Measurements from ENCODE around the gene SLC4A8.
A peak's percentile ranks its signal among the peaks of the same experiment; 100 is the strongest.

Gene SLC4A8

GRCh38 chr12:51395283-51396230 lies 29.1 kb upstream of the SLC4A8 start:
- DNase-seq = no peak

DNA sequence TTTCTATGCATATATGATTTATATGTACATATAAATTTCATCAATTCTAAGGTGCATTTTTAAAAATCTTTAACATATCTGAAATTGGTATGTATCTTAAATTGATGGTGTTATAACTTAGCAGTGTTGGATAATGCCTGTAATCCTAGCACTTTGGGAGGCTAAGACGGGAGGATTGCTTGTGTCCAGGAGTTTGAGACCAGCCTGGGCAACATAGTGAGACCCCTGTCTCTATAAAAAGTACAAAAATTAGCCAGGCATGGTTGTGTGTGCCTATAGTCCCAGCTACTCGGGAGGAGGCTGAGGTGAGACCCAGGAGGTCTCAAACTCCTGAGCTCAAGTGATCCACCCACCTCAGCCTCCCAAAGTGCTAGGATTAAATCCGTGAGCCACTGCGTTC lies 27.0 kb upstream of the SLC4A8 start:
- no peak for DNase-seq

GRCh38 chr12:51399891-51400290 lies 24.7 kb upstream of the SLC4A8 start:
- no peak for DNase-seq

DNA sequence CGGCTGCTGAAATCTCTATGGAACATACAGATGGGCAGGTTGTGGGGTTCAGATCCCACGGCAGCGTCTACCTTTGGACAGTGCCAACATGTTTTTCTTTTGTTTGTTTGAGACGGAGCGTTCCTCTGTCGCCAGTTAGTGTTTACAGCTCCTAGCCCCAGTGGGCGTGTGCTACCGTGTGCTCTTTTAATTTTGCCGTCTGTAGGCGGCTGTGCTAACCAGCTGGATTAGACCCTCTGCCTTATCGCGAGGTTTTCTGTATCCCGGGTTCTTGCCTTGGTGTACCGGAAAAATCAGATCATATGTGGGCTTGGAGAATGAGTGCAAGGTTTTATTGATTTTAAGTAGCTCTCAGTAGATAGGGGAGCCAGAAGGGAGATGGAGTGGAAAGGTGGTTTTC lies 23.6 kb upstream of the SLC4A8 start:
- no peak for DNase-seq

DNA sequence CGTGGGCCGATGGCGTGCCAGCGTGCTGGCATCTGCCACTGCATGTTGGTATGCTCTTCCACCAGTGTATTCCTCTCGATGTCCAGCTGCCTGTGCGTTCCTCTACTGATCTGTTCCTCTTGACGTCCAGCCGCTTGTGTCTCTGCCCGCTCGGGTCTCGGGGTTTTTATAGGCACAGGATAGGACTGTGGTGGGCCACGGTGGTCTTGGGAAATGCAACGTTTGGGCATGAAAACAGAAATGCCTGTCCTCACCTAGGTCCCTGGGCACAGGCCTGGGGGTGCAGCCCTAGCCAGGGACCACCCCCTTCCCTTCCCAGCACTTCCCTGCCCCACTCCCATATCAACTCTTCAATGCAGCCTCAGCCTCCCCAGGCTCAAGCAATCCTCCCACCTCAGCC lies 23.1 kb upstream of the SLC4A8 start:
- no peak for DNase-seq

DNA sequence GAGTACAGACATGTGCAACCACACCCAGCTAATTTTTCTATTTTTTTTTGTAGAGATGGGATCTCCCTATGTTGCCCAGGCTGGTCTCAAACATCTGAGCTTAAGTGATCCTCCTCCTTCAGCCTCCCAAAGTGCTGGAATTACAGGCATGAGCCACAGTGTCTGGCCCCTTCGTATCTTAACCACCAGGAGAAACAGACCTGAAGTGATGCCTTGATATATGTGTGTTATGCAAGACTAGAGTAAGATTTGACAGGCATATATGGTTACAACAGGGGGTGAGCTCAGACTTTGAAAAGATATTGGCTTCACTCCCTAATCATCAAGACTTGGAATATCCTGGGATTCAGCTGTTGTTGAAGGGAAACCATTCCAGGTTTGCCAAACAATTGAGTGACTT lies 22.7 kb upstream of the SLC4A8 start:
- no peak for DNase-seq

- DNase-seq = no peak
These were observed 21.5 kb upstream of the SLC4A8 start for GRCh38 chr12:51403159-51403558.

- peak; percentile 47 to 70 for DNase-seq
These were observed 20.9 kb upstream of the SLC4A8 start for GRCh38 chr12:51403681-51404136.

DNA sequence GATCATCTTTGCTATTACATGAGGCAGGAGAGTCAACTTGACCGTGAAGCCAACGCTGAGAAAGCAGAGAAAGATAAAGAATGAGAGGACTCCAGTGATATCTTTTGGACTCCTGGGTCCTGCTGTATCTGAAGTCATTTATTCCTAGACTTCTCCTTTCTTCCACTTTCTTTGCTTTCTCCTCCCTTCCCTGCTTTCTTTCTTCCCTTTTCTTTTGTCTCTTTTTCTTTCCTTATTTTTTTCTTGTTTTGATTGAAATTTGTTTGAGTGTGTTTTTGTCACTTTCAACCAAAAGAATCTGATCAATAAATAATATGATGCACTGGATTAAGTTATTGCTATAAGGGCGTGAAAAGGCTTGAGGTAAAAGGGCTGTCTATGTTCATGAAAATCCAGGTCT lies 20.0 kb upstream of the SLC4A8 start:
- DNase-seq = no peak

- DNase-seq = no peak
These were observed 18.8 kb upstream of the SLC4A8 start for GRCh38 chr12:51405801-51406207.

DNA sequence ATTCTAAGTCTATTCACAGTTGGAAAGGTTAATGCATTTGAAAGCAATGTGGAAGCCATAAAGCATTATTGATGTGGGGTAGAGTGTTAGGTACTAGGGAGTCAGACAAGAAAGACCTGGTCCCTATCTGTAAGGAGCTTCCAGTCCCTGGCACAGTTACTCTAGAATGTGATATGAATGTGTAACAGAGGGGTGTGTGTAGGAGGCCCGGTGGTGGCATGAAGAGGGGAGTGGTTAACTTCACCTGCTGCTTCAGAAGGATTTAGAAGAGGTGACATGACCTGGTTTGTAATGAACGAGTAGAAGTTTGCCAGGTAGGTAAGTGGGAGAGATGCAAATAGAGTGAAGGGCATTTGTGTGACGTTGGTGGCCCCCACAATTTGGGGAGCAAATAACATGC lies 18.3 kb upstream of the SLC4A8 start:
- DNase-seq = no peak

GRCh38 chr12:51406859-51407258 lies 17.8 kb upstream of the SLC4A8 start:
- no peak for DNase-seq

DNA sequence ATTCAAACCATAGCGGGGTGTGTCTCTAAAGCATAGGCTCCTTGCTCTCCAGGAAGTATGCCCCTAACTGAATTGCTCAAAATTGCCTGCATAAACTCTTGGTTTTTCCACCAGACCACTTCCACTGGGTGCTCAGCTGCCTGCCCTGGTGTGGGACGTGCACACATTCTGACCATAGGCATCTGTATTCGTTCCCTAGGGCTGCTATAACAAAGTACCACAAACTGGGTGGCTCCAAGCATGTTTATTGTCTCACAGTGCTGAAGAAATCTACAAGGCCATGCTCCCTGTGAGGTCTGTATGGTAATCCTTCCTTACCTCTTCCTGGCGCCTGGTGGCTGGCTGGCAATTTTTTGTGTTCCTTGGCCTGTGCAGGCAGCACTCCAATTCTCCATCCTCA lies 17.0 kb upstream of the SLC4A8 start:
- DNase-seq = no peak

GRCh38 chr12:51409846-51410245 lies 14.8 kb upstream of the SLC4A8 start:
- DNase-seq = no peak

GRCh38 chr12:51413149-51413548 lies 11.5 kb upstream of the SLC4A8 start:
- DNase-seq = no peak

GRCh38 chr12:51413791-51414190 lies 10.8 kb upstream of the SLC4A8 start:
- DNase-seq = no peak

DNA sequence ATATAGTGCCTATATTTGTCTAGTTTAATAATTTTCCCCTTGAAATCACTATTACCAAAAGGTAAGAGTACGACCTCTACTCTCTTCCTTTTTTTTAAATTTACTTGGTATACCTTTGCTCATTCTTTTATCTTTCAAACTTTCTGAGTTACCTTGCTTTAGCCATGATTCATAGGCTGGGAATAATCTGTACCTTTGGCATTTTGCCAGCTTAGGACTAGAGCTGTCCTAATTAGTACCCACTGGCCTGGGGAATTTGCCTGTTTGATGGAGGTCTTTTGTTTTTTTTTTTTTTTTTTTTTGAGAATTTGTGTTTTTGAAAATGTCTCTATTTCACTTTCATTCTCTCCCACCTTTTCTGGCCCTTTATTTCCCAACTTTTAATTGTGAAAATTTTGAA lies 8.7 kb upstream of the SLC4A8 start:
- DNase-seq = no peak

GRCh38 chr12:51417826-51418225 lies 6.8 kb upstream of the SLC4A8 start:
- DNase-seq = no peak

GRCh38 chr12:51419425-51420193 lies 5.0 kb upstream of the SLC4A8 start:
- DNase-seq = peak in 1 of 2 experiments; percentile 20

DNA sequence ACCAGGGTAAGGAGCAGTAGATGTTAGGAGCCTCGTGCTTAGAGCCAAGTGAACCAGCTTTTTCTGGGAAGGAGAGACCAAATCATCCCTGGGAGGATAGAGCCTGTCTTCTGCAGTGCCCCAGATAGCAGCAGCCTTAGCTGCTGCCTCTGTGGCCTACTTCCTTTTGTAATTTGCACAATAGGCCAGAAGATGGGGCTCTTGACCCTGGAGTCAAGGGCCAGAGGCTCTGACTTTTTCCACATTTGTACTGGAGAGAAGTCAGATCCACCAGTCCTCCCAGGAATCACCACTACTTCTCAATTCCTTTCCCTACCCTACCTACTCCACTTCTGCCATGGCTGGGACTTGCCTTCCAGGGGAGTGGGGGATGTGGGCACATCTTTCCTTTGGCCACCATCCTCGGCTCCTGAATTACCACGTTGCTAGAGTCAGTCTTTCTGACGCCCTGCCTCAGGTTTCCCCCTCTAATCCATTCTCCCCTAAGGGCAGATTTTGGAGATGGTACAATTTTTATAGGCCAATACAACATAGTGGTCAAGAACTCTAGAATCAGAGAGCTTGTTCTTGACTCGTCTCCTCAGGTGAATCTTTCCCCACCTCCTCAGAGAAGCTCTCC lies 3.3 kb upstream of the SLC4A8 start:
- peak; percentile 79 for DNase-seq

DNA sequence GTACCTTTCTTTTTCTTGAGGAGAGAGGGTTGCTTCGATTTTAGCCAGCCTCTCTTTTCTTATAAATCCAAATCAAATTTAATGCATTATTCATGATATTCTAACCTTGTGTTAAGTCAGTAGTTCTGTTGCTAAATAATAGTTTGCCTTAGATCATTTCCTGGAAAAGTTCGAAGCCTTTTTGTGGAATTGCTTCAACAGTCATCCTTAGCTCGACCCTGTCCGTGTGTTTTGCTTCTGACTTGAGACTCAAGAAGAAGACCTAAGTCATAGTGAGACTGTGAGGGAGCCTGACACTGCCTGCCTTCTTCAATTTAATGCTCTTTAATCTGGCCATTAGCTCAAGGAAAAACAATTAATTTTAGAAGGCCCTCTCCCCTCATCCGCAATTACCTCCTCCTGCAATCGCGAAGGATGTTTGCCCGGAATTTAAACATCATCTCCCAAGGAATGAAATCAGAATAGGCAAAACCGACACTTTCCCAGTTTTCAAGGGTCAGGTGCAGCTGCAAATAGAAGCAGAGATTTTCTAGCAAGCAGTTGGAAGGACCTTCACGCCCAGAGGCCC lies 453 bp upstream of the SLC4A8 start:
- no peak for DNase-seq

DNA sequence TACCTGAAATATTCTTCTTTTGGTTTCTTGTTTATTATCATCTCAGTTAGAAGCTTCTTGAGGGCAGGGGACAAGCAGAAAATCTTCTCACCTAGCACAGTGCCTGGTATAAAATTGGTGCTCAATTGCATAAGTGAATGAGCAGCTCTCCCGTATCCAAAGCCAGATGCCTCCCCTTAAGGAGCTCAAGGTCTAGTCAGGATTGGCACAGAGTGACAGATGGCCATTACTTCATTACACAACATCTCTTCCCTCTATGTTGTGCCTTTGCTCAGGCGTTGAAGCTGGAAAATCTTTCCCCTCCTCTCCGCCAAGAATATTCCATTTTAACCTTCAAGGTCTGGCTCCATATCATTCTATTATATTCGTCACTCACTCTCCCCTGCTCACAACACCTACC lies 3.6 kb downstream of the SLC4A8 start:
- no peak for DNase-seq

DNA sequence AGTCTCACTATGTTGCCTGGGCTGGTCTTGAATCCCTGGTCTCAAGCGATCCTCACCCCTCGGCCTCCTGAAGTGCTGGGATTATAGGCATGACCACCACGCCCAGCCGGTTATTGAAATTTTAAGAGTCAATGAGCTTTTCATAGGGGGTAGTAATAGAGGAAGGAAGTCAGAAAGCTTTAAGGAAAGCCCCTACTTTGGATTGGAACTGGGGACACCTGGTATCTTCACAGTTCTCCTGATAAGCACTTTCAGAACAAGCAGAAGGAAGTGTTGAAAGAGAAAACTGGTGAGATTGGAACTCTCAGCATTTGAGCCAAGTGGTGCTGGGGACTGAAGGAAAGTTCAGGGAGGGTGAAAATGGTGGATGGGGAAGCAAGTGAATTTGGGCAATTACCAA lies 5.1 kb downstream of the SLC4A8 start:
- DNase-seq = no peak

Data from Kasumi-1 (cell line).